Activated CD8-positive, alpha-beta memory T cell treated with anti-CD3 and anti-CD28 coated beads for 48 hours (primary cell): ENCODE measurements around the gene OR51M1.
"Not testable (repeated sequence)": the region's sequence is repeated elsewhere in the genome, so short reads cannot be mapped to it uniquely, and the experiment has no call there.

Experiments
- DNase-seq, 3 experiments: peaks; one replicate each; pipeline ENCODE4 v3.0.0-alpha.2; 2020; ENCODE audit warnings: low read depth in 2 of 3, low spot score in 2 of 3

Gene OR51M1, protein sequence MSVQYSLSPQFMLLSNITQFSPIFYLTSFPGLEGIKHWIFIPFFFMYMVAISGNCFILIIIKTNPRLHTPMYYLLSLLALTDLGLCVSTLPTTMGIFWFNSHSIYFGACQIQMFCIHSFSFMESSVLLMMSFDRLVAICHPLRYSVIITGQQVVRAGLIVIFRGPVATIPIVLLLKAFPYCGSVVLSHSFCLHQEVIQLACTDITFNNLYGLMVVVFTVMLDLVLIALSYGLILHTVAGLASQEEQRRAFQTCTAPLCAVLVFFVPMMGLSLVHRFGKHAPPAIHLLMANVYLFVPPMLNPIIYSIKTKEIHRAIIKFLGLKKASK

DNA sequence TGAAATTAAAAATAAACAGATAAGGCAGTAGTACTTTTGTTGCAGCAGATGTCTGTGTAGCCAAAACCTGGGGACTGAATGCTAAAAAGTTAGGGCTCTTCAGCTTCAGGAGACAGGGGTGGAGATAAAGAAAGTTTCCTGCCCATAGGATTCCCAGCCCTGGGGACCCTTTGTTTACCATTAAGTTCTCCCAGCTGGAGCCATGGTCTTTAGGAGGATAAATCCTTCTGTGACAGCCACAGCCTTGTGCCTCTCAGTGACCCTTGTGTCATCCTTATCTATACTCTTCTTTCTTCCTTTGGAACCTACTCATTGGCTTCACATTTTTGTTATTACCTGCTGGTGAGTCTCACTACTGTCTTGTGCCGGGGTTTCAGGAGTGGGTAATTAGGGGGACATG lies at the start of gene OR51M1:
OR51M1 (plus strand) TSS at position 237 of the 400 bp plus-strand sequence. CDS start 5,587 bp downstream, outside the sequence.
- no peak for DNase-seq

DNA sequence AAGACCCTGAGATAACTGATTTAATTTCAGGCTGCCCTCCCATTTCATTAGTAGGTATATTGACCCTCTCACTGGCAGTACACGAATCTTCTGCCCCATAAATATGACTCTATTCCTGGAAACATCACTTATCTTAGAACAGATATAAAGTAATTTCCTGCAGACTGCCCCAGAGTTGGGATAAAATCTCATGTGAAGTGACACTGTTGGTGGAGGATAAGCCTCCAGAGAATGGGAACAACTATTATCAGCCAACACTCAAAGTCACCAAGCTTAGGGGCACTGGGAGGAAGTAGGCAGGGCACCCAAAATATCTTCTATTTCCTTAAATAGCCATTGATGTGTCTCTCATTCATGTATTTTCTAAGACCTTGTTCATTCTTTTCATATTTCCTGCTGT lies 48.4 kb upstream of the OR51M1 start:
- DNase-seq = no peak

DNA sequence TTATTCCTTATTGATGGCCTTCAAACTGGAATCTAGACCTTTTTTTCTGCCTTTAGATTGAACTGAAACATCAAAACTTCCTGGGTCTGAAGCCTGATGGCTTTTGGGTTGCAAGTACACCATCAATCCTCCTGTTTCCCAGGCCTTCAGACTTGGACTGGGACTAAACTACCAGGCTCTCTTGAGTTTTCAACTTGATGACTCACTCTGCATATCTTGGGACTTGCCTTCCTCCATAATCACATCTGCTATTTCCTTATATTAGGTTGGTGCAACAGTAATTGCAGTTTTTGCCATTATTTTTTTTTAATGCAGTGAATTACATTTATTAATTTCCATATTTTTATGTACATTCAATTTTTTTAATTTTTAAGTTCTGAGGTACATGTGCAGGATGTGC lies 47.3 kb upstream of the OR51M1 start:
- DNase-seq = no peak

DNA sequence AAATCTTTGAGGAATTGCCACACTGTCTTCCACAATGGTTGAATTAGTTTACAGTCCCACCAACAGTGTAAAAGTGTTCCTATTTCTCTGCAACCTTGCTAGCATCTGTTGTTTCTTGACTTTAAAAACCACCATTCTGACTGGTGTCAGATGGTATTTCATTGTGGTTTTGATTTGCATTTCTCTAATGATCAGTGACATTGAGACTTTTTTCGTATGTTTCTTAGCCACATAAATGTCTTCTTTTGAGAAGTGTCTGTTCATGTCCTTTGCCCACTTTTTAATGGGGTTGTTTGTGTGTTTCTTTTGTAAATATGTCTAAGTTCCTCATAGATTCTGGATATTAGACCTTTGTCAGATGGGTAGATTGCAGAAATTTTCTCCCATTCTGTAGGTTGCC lies 46.4 kb upstream of the OR51M1 start:
- not testable (repeated sequence) for DNase-seq

DNA sequence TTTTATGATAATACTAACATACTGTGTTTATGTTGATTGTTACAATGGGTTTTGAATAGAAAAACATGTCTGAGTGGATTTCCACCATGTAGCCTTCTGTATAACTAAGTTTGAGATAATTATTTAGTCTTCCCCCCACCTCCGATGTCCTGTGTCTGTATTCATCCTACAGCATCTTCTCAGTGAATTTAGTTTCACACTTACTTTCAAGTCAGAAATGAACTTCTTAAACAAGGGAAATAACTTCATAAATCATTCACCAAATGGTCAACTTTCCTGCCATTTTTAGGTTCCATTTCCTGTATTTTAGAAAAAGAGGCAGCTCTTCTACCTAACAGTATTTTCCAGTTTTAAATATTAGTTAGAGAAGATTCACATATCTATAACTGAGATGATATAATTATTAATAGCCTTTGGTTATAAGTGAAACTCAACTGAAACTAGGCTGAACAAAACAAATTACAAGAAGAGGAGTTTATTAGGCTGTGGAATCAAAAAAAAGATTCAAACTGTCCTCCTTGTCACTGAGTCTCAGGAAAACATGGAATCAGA lies 43.8 kb upstream of the OR51M1 start:
- DNase-seq = no peak

DNA sequence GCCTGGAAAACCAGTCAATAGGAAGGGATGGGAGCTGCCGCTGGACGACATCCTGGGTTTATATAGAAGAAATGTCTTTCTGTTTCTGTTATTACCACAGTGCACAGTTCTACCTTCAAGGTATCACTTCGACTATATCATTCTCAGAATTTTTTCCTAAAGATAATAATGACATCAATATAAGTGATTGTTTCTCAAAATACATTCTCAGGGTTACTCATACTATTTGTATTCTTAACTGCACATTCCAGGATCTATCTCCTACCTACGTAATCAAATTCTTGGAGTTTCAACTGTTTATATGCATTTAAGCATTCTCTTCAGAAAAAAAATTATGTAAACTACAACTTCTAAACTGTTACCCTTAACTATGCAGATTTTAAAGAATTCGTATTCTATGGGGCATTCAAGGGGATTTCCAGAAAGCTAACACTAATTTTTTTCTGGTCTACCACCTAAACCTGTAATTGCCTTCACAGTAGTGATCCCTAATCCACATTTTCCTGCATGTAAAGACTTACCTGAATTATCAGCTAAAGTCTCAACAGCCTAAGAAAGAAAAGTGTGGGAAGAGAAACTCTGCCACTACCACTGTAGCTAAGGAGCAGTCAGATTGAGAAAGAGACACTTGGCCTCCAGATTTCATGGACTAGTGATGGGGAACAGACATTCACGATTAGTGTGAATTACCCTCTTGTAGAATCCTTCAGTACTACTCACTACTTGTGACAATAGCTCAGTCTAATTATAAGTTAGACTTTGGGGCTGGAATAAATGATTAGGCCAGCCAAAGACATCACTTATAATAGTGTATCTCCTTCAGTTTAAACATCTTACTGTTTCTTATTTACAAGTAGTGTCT lies 39.9 kb upstream of the OR51M1 start, which contains the start of gene OR51B5:
OR51B5 (minus strand) TSS at position 51 of the 862 bp plus-strand sequence; CDS start at position 51, 0 bp downstream.
- no peak for DNase-seq

DNA sequence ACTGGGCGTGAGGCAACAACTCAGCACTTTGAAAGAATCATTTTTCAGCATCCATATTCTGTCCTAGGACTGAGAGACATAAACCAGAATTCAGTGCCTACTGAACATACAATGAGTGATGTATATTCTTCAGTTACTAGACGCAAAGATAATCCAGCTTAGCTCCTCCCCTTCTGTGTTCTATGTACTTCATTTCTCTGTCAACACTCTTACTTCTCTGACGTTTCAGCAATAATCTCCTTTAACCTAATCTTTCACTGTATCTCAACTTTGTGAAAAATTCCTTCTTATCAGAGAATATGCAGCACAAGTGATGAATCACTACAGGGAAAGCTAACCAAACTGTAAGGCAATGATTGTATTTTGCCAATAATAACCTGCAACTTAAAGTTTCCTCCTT lies 37.8 kb upstream of the OR51M1 start:
- no peak for DNase-seq

DNA sequence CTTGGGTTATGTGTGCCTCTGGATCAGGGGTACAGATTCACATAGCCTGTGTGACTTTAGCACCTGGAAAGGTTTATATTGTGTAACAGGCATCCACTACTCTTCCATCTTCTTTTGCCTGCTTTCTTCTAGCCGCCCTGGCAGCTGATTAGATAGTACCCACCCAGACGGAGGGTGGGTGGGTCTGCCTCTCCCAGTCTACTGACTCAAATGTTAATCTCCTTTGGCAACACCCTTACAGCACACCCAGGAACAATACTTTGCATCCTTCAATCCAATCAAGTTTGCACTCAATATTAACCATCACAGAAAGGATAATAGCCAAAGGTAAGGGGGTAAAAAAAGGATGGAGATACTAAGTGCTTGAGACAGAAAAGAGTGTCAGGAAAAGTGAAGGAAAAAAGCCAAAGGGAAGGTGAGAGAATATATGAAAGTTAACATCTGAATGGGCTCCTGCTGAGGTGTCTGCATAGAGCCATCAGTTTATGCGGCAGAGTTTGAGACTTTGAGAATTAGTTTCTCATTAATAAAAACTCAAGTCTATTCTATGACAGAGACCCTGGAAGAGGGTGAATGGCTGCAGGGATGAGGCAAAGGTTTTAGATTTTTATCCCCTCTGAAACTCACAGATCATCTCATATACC lies 34.9 kb upstream of the OR51M1 start:
- no peak for DNase-seq

DNA sequence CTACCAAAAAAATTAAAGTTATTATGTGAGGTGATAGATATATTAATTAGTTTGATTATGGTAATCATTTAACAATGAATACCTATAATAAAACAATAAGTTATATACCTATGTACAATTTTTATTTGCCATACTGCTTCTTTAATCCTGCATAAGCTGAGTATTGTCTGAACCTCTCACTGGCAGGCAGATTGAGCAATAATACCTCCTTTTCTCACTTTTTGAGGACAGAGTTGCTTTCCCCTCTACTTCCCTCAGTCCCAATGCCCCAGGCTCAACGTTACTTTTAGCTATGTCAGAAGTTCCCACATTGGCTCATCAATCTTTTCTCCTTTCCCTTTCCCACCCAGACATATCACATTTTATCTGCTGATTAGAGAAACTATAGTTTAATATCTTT lies 34.1 kb upstream of the OR51M1 start:
- no peak for DNase-seq

DNA sequence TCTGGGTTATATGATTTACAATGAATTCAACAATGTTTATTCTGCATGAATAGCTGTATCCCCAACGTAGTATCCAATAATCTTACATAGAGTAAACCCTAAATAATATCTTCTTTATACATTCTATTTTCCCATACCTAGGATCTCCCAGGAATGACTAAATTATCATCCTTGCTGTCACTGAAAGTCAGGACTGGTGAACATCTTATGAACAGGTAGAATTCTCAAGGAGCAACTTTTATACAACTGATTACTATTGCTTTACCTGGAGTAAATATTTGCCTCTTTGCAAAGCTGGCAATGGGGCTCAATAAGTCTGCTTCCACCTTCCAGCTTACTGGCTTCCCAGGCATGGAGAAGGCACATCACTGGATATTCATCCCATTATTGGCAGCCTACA lies 32.4 kb upstream of the OR51M1 start, which contains the start of gene OR51B6:
OR51B6 (plus strand) TSS at position 301 of the 400 bp plus-strand sequence; CDS start at position 301, 0 bp downstream.
- DNase-seq = no peak

DNA sequence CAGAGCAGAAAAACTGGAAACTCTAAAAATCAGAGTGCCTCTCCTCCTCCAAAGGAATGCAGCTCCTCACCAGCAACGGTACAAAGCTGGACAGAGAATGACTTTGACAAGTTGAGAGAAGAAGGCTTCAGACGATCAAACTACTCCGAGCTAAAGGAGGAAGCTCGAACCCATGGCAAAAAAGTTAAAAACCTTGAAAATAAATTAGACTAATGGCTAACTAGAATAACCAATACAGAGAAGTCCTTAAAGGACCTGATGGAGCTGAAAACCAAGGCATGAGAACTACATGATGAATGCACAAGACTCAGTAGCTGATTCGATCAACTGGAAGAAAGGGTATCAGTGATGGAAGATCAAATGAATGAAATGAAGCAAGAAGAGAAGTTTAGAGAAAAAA lies 27.6 kb upstream of the OR51M1 start:
- not testable (repeated sequence) for DNase-seq

DNA sequence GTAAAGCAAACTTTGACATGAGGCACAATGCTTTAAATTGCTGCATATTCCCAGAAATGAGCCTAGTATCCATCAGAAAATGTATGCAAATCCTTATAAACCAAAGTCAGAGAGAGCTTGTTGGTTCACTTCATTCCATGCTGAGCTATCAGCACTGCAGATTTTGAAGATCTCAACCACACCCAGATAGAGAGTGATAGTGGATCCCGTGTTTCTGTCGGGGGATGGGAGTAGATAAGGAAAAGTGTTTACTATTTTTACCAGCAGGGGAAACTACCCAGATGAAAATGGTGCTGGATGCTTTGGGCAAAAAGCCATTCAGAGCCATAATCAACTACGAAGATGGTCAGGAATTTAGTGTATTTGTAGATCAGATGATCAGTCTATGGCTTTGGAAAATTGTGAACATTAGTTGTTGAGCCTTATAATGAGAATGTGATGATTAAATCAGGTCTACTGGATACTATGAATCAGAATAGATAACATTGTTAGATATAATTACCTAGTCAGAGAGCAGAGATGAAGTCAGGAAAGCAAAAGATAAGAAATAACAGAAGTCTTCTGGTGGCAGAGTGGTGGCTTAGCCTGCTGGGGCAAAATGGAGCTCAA lies 21.5 kb upstream of the OR51M1 start:
- DNase-seq = no peak

DNA sequence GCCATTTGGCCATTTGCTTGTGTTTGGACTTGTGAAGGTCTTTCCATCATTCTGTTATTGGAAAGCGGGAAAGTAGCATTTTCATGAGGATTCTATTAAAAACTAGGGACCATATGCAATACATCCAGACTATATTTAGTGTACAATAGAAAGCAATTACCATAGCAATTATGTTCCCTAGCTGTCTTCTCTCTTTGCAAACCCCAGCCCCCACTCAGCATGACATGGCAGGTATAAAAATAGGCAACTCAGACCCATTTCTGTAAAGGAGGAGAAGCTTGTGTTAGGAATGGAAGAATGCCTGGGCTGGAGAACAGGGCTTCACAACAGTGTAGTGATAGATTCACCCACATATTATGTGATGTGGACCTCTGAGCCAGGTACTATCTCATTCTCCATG lies 19.9 kb upstream of the OR51M1 start:
- DNase-seq = no peak

DNA sequence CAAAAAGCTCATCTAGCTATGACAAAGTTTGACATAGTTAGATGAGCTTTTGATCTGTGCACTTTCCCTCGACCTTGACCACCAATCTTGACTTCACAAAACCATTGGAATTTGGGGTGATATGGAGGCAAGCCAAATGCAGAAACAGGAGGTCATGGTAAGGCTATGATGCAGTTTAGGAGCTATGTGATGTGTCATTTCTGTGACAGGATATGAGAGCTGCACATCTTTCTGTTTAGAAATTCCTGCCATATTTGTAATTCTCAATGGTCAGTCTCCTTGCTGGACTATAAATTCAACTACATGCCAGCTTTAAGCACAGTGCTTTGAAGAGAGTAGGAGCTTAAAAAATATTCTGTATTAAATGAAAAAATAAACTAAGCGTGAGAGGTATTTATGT lies 19.4 kb upstream of the OR51M1 start:
- no peak for DNase-seq

DNA sequence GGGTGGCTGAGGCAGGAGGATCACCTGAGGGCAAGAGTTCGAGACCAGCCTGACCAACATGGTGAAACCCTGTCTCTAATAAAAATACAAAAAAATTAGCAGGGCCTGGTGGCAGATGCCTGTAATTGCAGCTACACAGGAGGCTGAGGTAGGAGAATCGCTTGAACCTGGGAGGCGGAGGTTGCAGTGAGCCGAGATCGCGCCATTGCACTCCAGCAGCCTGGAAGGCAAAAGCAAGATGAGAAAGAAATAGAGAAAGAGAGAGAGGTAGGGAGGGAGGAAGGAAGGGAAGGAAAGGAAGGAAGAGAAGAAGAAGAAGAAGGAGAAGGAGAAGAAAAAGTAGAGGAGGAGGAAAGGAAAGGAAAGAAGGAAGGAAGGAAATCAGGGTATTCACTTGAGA lies 17.2 kb upstream of the OR51M1 start:
- not testable (repeated sequence) for DNase-seq

DNA sequence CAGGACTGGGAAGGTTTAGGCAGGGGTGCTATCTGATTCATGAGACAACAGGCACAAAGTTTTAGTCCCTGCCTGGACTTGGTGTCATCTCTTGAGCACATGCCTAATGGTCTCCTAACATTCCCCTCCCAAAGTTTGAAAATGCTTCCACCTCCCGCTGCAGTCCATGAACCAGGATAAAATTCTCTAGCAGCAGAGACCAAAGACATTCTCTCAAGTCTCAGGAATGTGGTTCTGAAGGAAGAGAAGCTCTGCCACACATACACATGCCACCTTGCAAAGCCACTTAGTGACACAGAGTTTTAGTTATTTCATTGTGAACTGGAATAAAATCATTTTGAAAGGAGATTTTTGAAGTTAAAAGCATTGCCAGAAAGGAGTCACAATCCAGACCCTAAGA lies 16.8 kb upstream of the OR51M1 start:
- DNase-seq = no peak

DNA sequence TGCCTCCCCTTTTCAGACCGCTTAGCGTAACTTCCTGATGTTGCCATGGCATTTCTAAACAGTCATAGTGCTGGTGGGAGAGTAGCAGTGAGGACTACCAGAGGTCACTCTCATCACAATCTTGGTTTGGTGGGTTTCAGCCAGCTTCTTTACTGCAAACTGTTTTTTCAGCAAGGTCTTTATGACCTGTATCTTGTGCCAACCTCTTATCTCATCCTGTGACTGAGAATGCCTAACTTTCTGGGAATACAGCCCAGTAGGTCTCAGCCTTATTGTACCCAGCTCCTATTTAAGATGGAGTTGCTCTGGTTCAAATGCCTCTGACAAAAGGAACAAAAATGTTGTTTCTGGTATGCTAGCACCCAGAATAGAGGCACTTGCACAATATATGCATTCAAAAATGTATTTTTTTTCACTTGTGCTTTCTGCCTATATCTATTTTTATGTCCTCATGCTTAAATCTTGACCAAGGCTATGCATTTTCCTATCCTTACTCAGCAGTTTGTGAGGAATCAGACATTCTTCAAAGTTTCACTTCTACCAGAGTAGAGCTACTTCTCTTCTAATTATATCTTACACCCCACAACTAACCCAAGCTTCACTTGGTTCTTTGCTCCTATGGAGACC lies 16.1 kb upstream of the OR51M1 start:
- no peak for DNase-seq

DNA sequence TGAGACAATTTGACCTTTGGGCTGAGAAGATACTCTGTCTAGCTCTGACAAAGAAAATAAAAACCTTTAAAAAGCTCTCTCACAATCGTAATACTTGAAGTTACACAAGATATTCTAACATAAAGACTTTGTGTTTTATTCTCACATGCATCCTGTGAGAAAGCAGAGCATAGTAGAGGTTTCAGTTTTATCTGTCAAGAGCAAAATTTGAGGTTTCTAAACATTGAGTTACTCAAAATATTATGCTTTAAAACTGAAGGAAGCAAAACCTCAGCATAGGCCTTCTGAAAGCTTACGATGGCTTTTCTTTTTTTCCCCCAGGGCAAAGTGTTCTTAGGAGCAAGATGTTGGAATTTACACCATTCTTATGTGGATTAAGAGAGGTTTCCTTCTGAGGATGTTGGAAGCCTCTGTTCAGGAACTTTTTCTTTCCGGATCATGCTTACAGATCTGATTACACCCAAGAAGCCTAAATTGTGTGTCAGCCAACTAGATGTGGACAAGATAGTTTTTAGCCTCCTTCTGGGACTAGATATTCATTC lies 15.0 kb upstream of the OR51M1 start:
- DNase-seq = no peak

DNA sequence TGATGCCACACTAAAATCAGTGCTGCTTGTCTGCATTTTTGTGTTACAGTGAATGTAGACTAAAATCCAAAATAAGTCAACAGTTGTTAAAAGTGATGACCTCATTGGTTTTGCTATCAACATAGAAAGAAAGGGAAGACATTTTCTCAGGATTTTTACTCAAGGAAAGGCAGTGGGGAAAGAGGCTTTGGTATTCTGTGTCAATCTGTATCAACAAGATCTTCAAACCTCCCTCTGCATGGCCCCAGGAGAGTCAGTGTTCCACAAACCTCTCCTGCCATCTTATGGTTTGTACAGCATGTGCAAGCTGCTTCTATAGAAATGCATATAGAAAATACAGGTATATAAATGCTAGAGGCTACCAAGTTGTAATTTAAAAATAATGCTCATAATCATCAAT lies 13.8 kb upstream of the OR51M1 start:
- DNase-seq = no peak

DNA sequence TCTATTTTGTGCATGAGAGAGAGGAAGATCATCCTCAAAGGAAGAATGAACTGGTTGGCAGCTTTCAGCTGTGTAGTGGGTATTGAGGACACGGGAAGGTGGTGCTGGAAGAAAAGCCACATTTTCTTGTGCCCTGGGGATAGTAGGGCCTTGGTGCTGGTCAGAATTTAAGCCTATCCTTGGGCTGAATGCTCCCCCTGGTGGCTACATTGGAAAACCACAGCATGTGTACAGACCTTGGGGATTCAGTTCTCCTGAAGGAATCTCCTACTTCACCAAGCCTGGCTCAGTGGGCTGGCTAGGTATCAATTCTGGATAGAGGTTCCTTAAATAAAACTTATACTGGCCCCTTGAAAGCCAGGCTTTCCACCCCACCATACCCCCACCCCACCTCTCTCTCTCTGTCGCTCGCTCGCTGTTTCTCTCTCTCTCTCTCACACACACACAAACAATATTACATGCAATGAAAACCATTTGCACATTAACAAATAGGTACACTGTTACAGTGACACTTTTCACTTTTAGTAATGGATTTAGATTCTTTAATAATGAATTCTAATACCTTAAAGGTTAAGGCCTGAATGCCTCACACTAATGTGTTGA lies 2.8 kb upstream of the OR51M1 start:
- peak in 1 of 3 experiments; percentile 0 for DNase-seq
